ENCODE data around the gene LRP1-AS.

Gene LRP1-AS

GRCh38 chr12:57164454-57164853, 17.0 kb upstream of the LRP1-AS start:
- Histone ChIP-seq H3K9me3 (no peaks in the 10 kb centered on the region), H3K27me3 (no peaks in the 10 kb centered on the region), H3K36me3 (no peaks in the 10 kb centered on the region), H3K4me1 (ENCODE audit: control insufficient read depth in 1 of 2, insufficient read depth in 1 of 2, low read depth in 1 of 2, low read length in 1 of 2) (no peaks in the 10 kb centered on the region), H3K4me3 (ENCODE audit: low read depth in 1 of 2, low read length in 1 of 2) (no peak overlapping the region), H3K27ac (no peak overlapping the region)
- TF ChIP-seq CTCF (IDR thresholded peaks at IDR 0.05) = no peak

DNA sequence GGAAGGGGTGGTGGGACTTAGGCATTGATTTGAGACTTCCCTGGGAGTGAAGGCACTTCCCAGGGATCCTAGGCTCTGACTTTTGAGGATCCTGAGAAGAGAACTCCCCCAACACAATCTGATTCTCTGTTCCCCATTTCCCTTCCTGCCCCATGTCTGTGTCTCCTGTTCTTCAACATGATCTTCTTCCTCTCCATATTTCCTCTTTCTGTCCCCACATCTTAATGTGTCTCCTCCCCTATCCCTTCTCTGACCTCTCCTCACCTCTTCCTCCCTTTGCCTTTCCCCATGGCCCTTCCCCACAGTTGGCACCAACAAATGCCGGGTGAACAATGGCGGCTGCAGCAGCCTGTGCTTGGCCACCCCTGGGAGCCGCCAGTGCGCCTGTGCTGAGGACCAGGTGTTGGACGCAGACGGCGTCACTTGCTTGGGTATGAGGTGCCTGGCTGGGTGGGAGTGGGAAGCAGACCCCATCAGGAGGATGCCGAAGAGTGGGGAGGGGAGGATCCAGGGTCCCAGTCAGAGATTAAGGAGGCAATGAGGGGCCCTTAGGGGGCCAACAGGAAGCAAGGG, 15.2 kb upstream of the LRP1-AS start:
- Histone ChIP-seq H3K9me3 (no peaks in the 10 kb centered on the region), H3K27ac (no peak overlapping the region), H3K4me1 (ENCODE audit: control insufficient read depth in 1 of 2, insufficient read depth in 1 of 2, low read depth in 1 of 2, low read length in 1 of 2) (no peaks in the 10 kb centered on the region), H3K4me3 (ENCODE audit: low read depth in 1 of 2, low read length in 1 of 2) (no peak overlapping the region), H3K36me3 (no peaks in the 10 kb centered on the region), H3K27me3 (no peaks in the 10 kb centered on the region)
- TF ChIP-seq CTCF (IDR thresholded peaks at IDR 0.05) = no peak

GRCh38 chr12:57161491-57161890, 14.1 kb upstream of the LRP1-AS start:
- no peaks in the 10 kb centered on the region for H3K4me1 ChIP-seq (ENCODE audit: control insufficient read depth in 1 of 2, insufficient read depth in 1 of 2, low read depth in 1 of 2, low read length in 1 of 2)
- no peak for TF ChIP-seq CTCF (IDR thresholded peaks at IDR 0.05)
- no peak overlapping the region for H3K27ac ChIP-seq
- no peaks in the 10 kb centered on the region for H3K9me3 ChIP-seq
- peaks cover 8% of the 10 kb centered on the region for H3K27me3 ChIP-seq
- H3K36me3 ChIP-seq = no peaks in the 10 kb centered on the region
- H3K4me3 ChIP-seq (ENCODE audit: low read depth in 1 of 2, low read length in 1 of 2) = no peak overlapping the region

- Histone ChIP-seq H3K27me3 (peaks cover 11% of the 10 kb centered on the region), H3K4me3 (ENCODE audit: low read depth in 1 of 2, low read length in 1 of 2) (no peak overlapping the region), H3K27ac (no peak overlapping the region), H3K36me3 (no peaks in the 10 kb centered on the region), H3K4me1 (ENCODE audit: control insufficient read depth in 1 of 2, insufficient read depth in 1 of 2, low read depth in 1 of 2, low read length in 1 of 2) (no peaks in the 10 kb centered on the region), H3K9me3 (no peaks in the 10 kb centered on the region)
- no peak for TF ChIP-seq CTCF (IDR thresholded peaks at IDR 0.05)
Measured at GRCh38 chr12:57160741-57161140, 13.3 kb upstream of the LRP1-AS start.

DNA sequence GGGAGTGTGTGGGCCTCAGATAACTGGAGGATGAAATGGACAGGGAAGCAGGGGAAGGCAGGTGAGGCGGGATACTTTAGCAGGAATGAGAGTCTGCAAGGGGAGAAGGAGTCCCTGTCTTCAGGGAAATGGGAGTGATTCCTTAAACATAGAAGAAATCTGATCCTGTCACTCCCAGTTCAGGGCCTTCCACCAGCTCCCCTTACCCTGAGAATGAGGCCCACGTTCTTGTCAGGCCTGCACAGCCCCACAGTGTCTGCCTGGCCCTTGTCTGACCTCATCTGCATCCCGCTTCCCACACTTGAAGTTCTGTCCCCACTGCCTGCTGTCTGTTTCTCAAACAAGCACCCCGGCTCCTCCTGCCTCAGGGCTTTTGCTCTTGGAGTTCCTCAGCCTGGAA, 12.6 kb upstream of the LRP1-AS start:
- Histone ChIP-seq H3K4me1 (ENCODE audit: control insufficient read depth in 1 of 2, insufficient read depth in 1 of 2, low read depth in 1 of 2, low read length in 1 of 2) (no peaks in the 10 kb centered on the region), H3K9me3 (no peaks in the 10 kb centered on the region), H3K36me3 (no peaks in the 10 kb centered on the region), H3K27ac (no peak overlapping the region), H3K27me3 (peaks cover 11% of the 10 kb centered on the region), H3K4me3 (ENCODE audit: low read depth in 1 of 2, low read length in 1 of 2) (no peak overlapping the region)
- TF ChIP-seq CTCF (IDR thresholded peaks at IDR 0.05) = no peak

GRCh38 chr12:57159311-57159710, 11.9 kb upstream of the LRP1-AS start:
- no peaks in the 10 kb centered on the region for H3K36me3 ChIP-seq
- H3K4me1 ChIP-seq (ENCODE audit: control insufficient read depth in 1 of 2, insufficient read depth in 1 of 2, low read depth in 1 of 2, low read length in 1 of 2) = no peaks in the 10 kb centered on the region
- H3K4me3 ChIP-seq (ENCODE audit: low read depth in 1 of 2, low read length in 1 of 2) = no peak overlapping the region
- no peaks in the 10 kb centered on the region for H3K9me3 ChIP-seq
- H3K27ac ChIP-seq = no peak overlapping the region
- H3K27me3 ChIP-seq = peaks cover 11% of the 10 kb centered on the region
- TF ChIP-seq CTCF (IDR thresholded peaks at IDR 0.05) = no peak
